HG02798 (cell line): ENCODE results near the gene TNFRSF11A.
A peak's percentile ranks its signal among the peaks of the same experiment; 100 is the strongest.

ENCODE experiments used
- ATAC-seq: cut with Tn5 transposase; IDR thresholded peaks from one replicate; pipeline ENCODE4 v1.9.1; 2021; ENCODE audit warnings: mild to moderate bottlenecking; ENCODE audit not compliant: unreplicated experiment, poor library complexity

TNFRSF11A gene

DNA sequence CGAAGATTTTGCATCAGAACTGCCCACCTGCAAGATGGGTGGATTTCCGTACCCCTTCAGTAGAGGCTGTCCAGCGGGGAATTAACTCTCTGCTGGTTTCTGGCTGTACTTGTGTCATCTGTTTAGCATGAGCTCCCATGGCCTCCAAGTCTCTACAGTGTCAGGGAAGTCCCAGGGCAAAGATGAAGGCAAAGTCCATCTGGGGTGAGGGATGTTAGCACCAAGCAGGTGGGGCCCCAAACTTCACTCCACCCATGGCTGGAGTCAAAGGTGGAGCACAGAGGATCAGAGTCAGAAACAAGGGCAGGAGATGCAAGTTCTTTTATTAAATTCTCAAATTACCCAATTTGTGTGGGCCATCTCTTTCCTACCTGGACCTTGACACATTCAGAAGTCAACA is 78.0 kb downstream of the TNFRSF11A start:
- no peak for ATAC-seq

DNA sequence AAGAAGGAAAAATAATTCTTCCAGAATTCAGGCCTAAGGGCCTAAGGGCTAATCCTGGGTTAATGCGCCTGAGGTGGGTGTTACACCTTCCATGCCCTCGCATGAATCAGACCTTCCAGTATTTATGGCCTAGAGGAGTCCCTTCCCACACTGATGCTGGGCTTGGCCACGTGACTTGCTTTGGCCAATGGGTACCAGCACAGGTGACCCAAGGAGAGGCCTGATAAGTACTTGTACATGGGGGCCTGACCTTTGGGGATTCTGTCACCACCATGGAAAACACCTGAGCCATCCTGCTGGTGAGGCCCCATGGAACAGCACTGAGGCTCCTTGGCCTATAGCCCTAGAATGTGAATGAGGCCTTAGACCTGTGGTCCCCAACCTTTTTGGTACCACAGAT is 79.8 kb downstream of the TNFRSF11A start:
- no peak for ATAC-seq

DNA sequence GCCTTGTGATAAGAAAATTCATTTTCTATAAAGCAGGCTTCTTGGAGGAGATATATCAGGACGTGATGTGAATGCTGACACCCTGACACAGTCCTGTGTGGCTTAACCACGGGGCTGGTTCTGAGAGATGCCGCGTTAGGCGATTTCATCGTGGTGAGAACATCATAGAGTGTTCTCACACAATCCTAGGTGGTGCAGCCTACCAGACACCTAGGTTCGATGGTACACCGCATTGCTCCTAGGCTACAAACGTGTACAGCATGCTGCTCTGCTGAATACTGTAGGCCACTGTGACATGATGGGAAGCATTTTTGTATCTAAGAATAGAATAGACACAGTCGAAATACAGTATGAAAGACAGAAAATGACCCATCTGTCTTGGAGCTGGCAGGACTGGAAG is 82.5 kb downstream of the TNFRSF11A start:
- ATAC-seq, result no peak

DNA sequence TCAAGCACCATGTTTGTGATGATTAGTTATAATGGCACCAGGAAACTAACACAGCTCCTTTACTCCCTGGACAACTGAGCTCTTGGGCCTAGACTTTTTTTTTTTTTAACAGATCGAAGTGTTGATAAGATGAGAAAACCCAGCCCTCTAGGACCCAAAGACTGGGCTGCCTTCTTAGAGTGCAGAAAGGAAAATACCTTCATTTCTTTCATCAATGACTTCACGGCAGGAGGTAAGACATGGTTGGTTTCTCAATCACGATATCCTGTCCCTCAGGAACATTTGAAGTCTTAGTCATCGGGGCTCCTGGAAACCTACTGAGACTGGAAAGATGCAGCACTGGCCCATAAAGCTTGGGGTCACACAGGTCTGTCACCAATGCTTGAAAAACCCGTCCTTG is 84.7 kb downstream of the TNFRSF11A start:
- no peak for ATAC-seq

DNA sequence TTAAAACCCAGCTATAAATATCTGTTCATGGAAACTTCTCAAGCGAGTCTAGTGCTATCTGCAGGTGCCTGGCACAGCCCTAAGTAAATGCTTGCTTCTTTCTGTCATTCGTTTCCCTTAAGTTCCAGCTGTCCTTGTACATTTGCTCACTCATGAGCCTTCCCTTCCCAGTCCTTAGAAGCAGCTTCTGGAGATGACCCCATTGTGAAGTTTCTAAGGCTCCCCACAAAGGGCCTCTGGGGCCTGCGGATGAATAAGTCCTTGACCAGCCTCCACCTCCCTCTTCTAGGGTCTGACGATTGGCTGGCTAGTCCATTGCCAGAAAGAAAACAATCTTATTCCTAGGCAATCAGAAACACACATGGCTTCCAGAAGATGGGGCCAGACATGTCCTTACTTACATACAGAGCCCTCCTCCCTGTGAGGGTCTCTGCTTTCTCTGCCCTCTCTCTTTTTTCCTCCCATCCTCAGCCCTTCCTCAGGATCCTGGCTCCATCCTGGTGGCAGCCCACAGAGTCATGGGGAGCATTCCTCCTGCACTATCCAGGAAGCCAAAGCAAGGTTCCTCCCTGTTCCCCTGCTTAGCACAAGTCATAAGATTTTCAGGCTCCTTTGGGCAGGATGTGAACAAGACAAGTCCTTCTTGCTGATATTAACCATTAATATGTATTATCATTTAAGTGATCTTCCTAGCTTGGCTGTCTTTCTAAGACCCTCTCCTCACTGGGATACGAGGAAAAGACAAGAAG is 87.3 kb downstream of the TNFRSF11A start:
- no peak for ATAC-seq

DNA sequence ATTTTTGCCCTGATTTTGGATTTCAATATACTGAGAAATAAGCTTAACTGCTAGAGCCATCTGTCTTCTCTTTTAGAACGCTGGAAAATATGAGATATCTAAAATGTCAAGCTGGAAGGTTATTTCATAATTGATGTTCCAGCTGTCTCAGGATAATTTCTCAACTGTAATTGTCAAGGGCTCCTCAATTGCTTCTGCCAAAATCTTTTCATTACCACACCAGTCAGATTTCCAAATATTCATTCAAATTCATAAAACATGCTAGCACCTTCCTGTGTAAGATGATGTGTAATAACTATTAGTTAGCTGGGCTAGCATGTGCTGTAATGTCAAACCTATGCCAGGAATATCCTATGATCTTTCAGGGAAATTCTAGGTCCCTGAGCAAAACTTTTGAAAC is 88.1 kb downstream of the TNFRSF11A start:
- ATAC-seq, result no peak

DNA sequence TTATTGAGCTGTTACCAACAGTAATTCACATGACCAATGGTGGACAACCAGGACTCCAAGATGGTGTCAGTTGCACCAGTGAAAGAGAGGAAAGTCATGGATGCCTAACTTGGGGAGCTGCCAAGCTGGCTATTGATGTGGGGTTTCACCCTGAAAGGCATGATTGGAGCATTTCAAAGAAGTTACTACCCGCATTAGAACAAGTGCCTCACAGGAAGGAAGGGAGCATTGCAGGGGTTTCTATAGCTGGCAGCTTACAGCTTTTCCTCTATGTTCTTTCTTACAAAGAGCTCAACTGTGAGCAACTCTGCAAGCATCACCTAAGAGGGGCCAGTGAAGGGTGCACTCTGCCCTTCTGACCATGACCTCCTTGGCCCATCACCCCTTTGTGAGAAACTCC is 93.1 kb downstream of the TNFRSF11A start:
- ATAC-seq, result no peak

DNA sequence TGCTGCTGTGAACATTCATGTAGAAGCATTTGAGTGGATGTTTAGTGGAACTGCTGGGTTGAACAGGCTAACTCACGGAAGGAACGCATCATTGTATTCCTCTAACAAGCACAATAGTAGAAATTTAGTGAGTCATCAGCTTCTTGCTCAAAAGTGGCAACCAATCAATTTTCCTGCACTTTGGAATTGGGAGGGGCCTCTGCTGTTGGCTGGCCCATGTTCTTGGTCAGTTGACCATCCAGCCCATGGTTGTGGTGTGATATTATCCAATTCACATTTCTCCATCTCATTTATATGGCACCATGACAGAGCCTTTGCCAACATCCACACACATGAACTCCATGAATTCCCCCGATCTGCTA is 95.0 kb downstream of the TNFRSF11A start:
- no peak for ATAC-seq

DNA sequence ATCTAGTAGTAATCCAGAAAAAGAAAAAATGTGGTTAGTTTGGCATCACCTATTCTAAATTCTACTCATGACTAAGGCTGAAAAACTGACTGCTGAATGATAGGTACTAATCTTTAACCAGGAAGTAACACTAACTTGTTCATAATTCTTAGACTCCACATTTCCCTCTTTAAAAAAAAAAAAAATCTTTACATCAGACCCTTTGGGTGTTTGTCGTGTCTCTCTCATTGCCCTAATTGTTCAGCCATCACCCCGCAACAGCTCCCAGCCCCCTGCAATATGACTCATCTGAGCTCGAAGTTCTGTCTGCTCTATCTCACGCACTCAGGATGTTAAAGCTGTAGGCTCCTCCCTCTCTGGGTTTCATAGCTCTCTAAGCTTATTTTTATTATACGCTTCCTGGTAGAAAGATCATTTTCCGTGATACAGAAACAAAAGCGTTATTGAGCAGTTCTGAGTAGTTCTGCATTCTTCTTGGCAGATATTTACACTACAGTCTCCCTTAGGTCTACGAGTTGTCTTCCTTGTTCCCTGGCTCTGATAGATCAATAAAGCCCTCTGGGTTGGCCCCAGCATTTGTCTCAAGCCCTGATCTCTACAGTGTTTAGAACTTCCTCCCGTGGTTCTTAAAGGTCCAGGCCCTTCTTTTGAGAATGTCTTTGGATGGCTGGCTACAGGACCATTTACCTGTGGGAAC is 95.6 kb downstream of the TNFRSF11A start:
- ATAC-seq, result peak; percentile 90

DNA sequence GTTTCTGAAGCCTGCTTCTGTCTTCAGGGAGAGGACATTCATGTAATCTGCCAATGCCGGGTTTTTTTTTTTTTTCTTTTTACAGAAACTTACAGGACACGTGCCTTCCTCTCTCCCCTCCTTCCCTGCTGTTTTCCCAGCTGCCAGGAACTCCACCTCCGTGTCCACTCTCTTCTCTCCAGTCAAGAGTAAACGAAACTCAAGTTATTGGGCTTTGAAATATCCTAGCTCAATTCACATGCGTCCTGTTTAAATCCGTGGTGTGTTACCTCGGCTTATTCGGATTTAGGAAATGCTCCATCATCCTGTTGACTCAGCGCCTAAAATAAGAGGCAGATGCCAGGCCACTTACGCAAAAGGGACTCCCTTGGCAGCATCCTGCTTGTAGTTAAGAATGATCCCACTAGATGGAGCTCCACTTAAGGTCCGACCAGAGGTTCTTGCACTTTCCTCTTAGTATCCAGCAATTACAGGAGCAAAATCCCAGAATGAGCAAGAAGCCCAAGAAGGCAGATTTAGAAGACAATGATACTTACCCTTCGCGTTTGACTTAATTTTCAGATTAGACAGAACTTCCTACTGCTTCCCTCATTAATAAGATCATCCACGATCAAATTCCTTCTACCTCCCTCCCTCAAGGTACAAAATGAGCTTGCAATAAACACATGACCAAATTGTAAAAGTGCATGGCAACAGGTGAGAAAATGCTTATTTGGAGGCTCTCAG is 100.5 kb downstream of the TNFRSF11A start:
- peak; percentile 58 for ATAC-seq

DNA sequence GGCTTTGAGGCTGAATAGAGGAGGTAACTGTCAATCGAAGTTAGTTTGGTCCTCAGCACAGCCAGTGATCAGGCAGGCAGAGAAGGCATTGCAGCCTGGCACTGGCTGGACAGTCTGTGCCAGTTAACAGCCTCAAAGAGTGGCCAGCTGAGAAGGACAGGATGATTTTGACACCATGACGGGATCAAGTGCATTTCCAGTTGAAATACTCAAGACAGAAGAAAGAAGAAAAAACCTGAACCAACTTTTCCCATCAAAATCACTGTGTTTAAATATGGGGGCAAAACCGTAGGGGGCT is 101.0 kb downstream of the TNFRSF11A start:
- ATAC-seq, result no peak

DNA sequence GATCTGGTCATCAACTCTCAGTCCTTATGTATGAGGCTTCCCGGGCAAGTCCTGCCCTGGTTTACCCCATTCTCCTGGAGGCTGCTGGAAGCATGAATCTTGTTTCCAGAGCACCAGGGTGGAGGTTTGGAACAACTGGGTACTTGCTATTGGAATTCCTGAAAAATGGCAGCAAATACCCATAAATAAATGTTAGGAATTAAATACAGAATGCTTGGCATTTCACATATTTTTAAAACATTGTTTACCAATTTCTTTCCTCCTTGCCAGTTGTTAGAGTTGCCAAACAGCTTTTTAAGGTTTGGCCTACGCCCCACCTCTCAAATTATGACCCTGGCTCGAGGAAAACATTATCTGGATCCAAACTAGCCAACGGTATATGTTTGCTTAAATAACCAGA is 107.1 kb downstream of the TNFRSF11A start:
- no peak for ATAC-seq

DNA sequence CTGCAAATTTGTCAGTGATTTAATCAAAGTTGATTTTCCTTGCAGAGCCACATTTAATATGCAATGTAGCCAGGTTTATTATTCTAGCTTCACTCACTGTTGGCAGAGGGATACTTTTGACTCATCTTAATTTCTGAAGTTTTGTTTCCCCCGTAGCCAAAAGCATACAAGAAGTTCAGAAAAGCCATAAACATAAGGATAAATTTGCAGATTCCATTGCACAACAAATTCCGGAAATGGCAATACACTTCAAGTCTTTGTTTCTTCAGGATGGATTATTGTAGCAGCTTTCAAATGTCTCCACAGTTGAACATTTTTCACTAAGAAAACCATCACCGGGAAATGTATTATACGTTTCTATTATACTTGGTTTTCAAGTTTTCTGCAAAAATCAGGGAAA is 109.7 kb downstream of the TNFRSF11A start:
- no peak for ATAC-seq

DNA sequence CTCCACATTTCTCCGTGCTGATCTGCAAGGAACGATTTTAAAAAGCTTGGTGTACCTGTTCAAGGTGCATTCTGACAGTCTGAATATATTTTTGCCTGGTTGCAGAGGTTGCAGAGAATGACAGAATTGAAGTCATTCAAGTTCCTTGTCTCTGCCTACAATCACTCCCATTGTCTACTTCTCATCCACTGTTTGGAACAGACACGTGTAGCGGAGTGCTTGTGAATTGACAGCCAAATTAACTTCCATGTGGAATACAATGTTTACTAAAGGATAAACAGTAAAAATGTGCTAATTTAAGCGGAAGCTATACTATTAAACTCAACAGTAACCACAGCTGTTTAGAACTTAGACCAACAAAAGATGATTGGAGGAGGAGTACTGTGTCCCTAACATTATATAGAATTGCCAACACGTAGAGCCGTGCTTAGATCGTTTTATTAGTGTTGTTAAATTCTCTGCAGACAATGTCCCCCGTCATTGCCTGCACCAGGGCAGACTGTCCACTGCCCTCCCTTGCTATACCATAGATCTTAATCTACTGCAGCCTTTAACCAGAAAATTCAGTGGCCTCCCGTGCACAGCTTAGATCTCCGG is 110.4 kb downstream of the TNFRSF11A start:
- no peak for ATAC-seq

DNA sequence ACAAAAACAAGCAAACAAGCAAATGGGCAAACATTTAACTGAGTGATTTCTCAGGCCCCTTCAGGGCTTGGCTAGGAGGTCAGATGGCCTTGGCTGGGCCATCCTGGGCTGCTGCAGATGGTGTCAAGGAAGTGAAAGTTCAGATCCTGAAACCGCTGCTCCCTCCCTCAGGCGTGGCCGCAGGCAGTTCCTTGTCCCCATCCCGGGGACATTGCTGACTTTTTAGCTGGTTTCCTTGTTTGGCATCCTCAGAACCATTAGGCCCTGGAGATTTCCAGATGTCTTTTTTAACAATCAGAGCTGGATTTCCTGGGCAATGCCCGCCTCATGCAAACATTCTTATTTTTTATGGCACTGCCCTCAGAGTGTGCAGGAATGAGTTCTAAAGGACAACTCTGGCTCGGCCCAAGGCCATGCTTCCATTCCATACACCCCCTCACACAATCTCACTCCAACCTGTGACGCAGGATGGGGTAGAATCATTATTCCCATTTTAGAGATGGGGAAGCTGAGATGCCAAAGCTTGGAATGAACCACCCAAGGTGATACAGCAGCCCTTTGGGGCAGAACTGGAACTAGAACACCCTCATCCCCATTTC is 111.6 kb downstream of the TNFRSF11A start:
- no peak for ATAC-seq

DNA sequence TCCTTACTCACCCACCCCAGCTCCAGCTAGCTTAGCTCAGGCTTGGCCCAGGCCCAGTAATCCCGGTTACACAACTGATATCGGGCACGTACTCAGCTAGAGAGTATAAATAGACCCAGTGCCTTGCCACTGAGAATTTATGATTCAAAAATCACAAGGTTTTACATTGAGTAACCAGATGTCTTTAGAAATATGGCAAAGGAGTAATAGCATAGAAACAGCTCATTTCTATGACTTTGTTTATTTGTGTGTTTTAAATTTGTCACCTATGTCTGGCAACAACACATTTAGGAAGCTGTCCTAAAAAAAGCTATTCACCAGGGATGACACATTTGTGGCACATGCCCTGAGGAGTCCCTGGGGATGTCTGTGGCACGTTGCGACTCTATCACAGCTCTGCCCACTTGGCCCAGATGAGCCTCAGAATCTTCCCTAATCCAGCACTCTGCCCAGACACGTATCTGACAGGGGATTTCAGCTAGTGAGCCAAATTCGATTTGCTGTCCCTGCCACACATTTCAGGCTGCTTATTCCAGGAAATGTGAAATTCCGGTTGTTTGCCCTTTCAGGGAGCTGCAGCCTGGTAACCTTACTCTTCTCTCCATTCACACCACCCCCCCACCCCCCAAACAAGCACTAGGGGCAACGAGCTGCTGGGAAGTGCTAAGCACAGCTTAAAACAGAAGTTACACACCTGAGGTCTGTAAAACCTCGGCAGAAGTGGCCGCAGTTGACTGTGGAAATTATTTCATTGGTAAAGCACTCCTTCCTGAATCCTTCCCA is 112.3 kb downstream of the TNFRSF11A start:
- no peak for ATAC-seq

DNA sequence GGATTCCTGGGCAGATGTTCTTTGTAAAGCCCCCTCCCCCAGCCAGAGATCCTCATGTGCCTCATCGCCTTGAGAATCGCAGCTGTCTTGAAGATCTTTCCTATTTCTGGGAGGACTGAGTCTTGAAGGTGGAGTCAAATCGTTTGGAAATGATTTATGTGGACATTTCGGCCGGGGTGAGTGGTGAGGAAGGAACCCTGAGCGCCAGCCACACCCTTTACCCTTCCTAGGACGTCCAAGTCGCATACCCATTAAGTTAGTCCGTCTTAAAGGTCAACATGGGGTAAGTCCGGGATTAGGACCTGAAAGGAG is 112.9 kb downstream of the TNFRSF11A start:
- ATAC-seq, result no peak

DNA sequence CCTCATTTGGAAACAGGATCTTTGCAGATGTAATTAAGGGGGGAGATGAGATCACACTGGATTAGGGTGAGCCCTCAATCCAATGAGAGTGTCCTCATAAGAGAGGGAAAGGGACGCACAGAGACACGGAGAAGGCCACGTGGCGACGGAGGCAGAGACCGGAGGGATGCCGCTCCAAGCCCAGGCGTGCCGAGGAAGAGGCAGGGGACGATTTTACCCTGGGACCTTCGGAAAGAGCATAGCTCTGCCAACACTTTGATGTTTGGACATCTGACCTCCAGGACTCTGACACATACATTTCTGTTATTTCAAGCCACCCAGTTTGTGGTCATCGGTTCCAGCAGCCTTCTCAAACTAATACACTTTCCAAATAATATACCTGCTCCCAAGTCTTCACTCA is 113.3 kb downstream of the TNFRSF11A start:
- no peak for ATAC-seq

DNA sequence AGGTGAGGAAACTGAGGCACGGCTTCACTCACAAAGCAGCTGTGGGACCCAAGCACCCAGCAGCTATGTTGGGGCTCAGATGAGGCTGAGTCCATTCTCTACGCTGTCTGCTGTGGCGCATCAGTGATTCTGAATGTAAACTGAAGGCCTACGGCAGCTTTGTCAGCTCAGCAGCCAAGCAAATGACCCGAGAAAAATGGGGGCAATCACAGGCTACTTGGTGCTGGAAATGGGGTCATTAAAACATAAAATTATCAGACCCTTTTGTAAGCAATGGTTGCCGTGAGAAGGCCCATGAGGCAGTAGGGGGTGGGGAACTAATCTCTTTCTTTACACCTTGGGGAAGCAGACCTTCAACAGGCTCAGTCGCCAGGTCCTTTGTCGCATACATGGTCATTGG is 113.8 kb downstream of the TNFRSF11A start:
- ATAC-seq, result no peak
